ENCODE measurements around the gene CSNK2A3.

The CSNK2A3 gene

DNA sequence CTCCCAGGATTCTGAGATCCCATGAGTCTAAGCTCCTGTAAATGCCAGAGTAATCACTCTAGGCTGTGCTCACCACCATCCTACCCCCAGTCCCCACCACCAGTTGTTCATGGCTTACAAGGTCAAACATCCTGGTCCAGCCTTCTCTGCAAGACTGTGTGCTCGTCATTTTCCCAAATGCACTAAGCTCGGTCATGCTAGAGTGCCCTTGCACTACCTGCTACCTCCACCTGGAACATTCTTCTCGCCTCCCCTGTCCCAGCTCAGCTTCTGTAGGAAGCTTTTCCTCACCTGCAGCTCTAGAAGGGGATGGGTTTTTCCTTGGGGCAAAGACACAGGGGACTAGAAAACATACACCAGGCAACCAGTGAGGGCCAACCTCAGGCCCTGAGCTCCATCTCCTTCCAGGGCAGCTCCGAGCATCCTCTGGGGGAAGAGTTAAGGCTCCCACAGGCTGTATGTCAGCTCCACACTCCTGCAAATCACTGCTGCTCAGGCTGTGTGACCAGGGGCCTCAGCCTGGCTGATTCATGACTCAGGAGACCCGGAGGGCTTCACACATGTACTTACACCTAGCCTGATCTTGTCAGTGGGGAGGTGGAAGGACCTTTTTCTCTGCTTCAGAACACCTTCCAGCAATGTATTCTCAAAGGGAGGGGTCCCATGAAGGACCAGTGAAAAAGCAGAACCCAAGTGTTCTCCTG, 37.2 kb upstream of the CSNK2A3 start:
- H3K4me3 ChIP-seq (ENCODE audit: low read length): no peak overlapping the region
- peaks cover 14% of the 10 kb centered on the region; the same call in 1 of the 2 replicates for H3K4me1 ChIP-seq (ENCODE audit: insufficient read depth, low read length)
- WGBS: 89% methylated on average over 5 of the region's 5 CpGs
- H3K9me3 ChIP-seq (ENCODE audit: insufficient read depth, low read depth, low read length): no peaks in the 10 kb centered on the region
- H3K27ac ChIP-seq (ENCODE audit: low read depth, low read length): no peak overlapping the region
- no peaks in the 10 kb centered on the region for H3K36me3 ChIP-seq (ENCODE audit: insufficient read depth, low read length)
- no peaks in the 10 kb centered on the region for H3K27me3 ChIP-seq (ENCODE audit: insufficient read depth, low read length)
- no peak overlapping the region for H3K9ac ChIP-seq (ENCODE audit: low read depth, low read length)

DNA sequence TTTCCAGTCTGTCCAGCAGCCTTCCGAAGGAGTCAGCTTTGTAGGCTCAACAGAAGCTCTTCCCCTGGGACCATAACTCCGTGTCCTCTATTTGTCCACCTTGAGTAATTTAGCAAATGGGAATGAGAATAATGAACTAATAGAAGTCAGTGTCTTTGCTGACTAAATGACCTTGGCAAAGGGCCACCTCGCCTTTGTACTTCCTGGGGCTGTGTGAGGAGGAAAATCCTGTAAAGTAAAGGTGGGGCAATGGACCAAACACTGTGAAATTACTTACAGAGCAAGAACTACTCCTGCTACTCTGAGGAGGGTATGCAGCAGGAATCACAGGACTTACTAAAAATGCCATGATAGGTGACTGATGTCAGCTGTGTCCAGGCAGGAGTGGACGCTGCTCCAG, 36.2 kb upstream of the CSNK2A3 start:
- WGBS: 91% methylated on average over 4 of the region's 4 CpGs
- H3K4me1 ChIP-seq (ENCODE audit: insufficient read depth, low read length): peaks cover 14% of the 10 kb centered on the region; the same call in 1 of the 2 replicates
- H3K27me3 ChIP-seq (ENCODE audit: insufficient read depth, low read length): no peaks in the 10 kb centered on the region

DNA sequence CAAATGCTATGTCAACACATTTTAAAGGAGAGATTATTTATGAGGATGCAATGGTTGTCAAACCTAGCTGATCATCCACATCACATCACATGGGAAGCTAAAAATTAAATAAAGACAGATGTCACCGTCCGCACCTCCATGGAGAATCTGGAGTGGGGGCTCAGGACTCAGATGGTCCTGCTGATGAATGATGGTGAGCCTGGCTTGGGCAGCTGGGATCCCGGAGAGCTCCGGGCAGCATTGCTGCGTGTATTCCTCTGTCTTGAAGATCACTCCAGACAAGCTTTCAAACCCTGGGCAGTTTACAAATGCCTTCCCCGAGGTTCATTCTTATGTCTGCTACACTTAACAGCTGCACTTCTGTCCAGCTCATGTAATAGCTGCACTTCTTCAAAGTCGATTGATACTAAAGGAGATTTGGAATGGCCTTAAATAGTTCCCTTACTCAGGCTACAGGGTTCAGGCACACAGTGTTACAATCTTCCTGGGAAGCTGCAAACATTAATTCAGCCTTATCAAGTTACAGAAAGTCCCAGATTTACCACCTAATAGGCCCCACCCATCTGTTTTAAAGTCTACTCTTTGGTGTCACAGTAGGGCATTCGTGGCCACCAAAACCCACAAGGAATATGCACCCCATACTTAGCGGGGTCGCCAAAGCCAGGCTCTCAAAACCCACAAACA, 34.7 kb upstream of the CSNK2A3 start:
- no peaks in the 10 kb centered on the region for H3K27me3 ChIP-seq (ENCODE audit: insufficient read depth, low read length)
- H3K4me3 ChIP-seq (ENCODE audit: low read length): no peak overlapping the region
- no peaks in the 10 kb centered on the region for H3K36me3 ChIP-seq (ENCODE audit: insufficient read depth, low read length)
- H3K27ac ChIP-seq (ENCODE audit: low read depth, low read length): no peak overlapping the region
- 90% methylated on average over 10 of the region's 10 CpGs for WGBS
- H3K9me3 ChIP-seq (ENCODE audit: insufficient read depth, low read depth, low read length): no peaks in the 10 kb centered on the region
- H3K4me1 ChIP-seq (ENCODE audit: insufficient read depth, low read length): peaks cover 14% of the 10 kb centered on the region; the same call in 1 of the 2 replicates
- H3K9ac ChIP-seq (ENCODE audit: low read depth, low read length): no peak overlapping the region

More for the DNA sequence above, 36.2 kb upstream of the CSNK2A3 start:
- no peaks in the 10 kb centered on the region for H3K9me3 ChIP-seq (ENCODE audit: insufficient read depth, low read depth, low read length)
- H3K36me3 ChIP-seq (ENCODE audit: insufficient read depth, low read length): no peaks in the 10 kb centered on the region
- no peak overlapping the region for H3K4me3 ChIP-seq (ENCODE audit: low read length)
- H3K9ac ChIP-seq (ENCODE audit: low read depth, low read length): no peak overlapping the region
- no peak overlapping the region for H3K27ac ChIP-seq (ENCODE audit: low read depth, low read length)

DNA sequence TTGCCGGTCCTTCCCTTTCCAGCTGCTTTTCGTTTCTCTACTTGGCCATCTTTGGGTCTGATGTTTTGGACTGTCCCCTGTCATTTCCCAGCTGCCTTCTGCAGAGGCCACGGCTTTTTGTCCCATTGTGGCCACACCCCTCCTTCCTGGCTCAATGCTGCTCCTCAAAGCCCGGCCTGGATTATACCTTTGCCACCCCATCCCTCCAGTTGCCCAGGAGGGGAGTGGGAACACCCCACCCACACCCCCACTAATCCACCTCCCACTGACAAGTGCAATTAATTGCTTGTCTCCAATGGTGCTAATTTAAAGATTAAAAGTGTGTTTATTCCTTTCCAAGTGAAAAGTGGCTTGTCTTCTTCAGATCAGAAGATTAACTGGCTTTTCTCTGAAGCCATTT, 34.2 kb upstream of the CSNK2A3 start:
- no peaks in the 10 kb centered on the region for H3K27me3 ChIP-seq (ENCODE audit: insufficient read depth, low read length)
- peaks cover 14% of the 10 kb centered on the region; the same call in 1 of the 2 replicates for H3K4me1 ChIP-seq (ENCODE audit: insufficient read depth, low read length)
- H3K9ac ChIP-seq (ENCODE audit: low read depth, low read length): no peak overlapping the region
- H3K4me3 ChIP-seq (ENCODE audit: low read length): no peak overlapping the region
- no peak overlapping the region for H3K27ac ChIP-seq (ENCODE audit: low read depth, low read length)
- no peaks in the 10 kb centered on the region for H3K9me3 ChIP-seq (ENCODE audit: insufficient read depth, low read depth, low read length)
- WGBS: 72% methylated on average over 4 of the region's 4 CpGs
- no peaks in the 10 kb centered on the region for H3K36me3 ChIP-seq (ENCODE audit: insufficient read depth, low read length)

DNA sequence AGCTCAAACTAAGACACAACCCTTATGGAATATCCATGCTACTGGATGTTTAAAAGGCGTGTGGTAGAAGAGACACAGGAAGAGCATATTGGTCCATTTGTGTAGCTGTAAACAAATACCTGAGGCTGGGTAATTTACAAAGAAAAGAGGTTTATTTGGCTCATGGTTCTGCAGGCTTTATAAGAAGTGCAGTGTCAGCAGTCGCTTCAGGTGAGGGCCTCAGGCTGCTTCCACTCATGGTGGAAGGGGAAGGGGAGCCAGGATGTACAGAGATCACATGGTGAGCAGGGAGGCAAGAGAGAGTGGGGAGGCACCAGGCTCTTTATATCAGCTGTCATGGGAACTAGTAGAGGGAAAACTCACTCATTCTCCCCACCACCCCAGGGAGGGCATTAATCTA, 31.8 kb upstream of the CSNK2A3 start:
- Histone ChIP-seq H3K4me3 (ENCODE audit: low read length) (no peak overlapping the region), H3K27me3 (ENCODE audit: insufficient read depth, low read length) (no peaks in the 10 kb centered on the region), H3K9me3 (ENCODE audit: insufficient read depth, low read depth, low read length) (no peaks in the 10 kb centered on the region), H3K4me1 (ENCODE audit: insufficient read depth, low read length) (peaks cover 14% of the 10 kb centered on the region; the same call in 1 of the 2 replicates), H3K9ac (ENCODE audit: low read depth, low read length) (no peak overlapping the region), H3K36me3 (ENCODE audit: insufficient read depth, low read length) (no peaks in the 10 kb centered on the region), H3K27ac (ENCODE audit: low read depth, low read length) (no peak overlapping the region)
- 92% methylated on average over 2 of the region's 2 CpGs for WGBS

DNA sequence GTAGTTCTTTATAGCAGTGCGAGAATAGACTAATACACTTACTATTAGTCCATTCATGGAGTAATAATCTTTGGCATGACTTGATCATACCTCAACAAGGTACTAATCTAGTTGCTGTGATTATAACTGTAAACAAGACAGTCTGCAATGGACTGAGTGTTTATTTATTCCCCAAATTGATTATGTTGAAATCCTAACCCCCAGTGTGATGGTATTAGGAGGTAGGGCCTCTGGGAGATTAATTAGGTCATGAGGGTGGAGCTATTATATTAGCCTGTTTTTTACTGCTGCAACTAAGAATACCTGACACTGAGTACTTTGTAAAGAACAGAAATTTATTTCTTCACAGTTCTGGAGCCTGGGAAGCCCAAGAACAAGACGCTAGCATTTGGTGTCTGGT, 30.9 kb upstream of the CSNK2A3 start:
- H3K4me1 ChIP-seq (ENCODE audit: insufficient read depth, low read length): peaks cover 14% of the 10 kb centered on the region; the same call in 1 of the 2 replicates
- H3K36me3 ChIP-seq (ENCODE audit: insufficient read depth, low read length): no peaks in the 10 kb centered on the region
- no peak overlapping the region for H3K4me3 ChIP-seq (ENCODE audit: low read length)
- no peak overlapping the region for H3K9ac ChIP-seq (ENCODE audit: low read depth, low read length)
- H3K27ac ChIP-seq (ENCODE audit: low read depth, low read length): no peak overlapping the region
- no peaks in the 10 kb centered on the region for H3K27me3 ChIP-seq (ENCODE audit: insufficient read depth, low read length)
- WGBS: 88% methylated on average over 2 of the region's 2 CpGs
- H3K9me3 ChIP-seq (ENCODE audit: insufficient read depth, low read depth, low read length): no peaks in the 10 kb centered on the region

DNA sequence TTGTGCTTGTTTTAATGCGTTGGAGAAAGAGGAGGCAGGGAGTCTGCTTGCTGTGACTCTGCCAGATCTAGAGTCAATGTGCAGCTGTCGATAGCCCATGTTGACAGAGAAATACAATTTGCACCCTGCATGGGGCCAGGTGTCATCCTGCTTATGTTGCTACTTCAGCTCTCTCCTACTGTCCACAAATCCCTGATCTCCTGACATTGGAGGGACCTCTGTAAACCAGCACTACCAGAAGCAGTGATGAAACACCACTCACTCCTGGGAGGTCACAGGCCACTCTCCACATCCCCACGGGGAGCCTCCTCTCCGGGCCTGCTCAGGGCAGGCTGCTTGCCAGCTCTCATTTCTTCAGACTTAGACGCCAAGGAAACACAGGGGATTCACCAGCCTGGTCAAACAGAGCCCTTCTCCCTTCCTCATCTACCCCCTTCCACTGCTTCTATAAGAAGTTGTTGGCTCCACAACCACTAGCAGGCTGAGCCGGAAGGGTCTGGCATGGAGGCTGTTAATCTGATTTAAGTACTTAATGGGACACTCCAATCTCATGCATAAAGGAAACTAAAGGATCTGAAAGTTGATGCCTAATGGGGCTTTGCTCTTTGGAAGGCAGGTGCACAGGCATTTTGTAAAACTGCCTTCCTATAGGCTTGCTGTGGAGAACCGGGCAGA, 29.9 kb upstream of the CSNK2A3 start:
- no peak overlapping the region for H3K9ac ChIP-seq (ENCODE audit: low read depth, low read length)

DNA sequence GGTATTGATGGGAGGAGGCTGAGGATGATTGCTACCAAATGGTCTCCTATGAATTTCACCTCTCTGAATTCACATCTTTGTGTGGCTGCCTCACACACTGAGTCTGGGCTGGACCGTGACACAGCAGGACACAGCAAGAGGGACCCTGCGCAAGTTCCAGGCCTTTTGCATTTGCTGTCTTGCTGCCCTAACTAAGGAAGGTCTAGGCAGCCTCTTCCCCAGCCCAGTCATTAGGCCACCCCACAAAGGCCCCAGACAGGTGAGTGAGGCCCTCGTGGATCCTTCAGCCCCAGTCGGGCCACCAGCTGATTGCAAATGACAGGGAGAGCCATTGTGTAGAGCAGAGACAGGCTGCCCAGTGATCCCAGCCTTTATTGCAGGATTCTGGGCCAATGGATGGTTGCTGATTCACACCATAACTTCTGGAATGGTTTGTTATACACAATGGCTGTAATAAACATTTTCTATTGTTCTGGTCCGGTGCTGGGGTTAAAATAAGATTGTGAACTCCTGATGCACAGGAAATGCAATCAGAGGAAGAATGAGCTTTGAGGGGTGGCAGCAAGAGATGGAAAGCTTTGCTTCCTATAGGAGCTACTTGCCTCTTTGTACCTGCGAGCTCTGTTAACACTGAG, 28.5 kb upstream of the CSNK2A3 start:
- 91% methylated on average over 6 of the region's 6 CpGs for WGBS
- Histone ChIP-seq H3K9me3 (ENCODE audit: insufficient read depth, low read depth, low read length) (no peaks in the 10 kb centered on the region), H3K9ac (ENCODE audit: low read depth, low read length) (no peak overlapping the region), H3K4me3 (ENCODE audit: low read length) (no peak overlapping the region), H3K27ac (ENCODE audit: low read depth, low read length) (no peak overlapping the region), H3K27me3 (ENCODE audit: insufficient read depth, low read length) (no peaks in the 10 kb centered on the region), H3K36me3 (ENCODE audit: insufficient read depth, low read length) (no peaks in the 10 kb centered on the region), H3K4me1 (ENCODE audit: insufficient read depth, low read length) (peaks cover under 1% of the 10 kb centered on the region; the same call in 1 of the 2 replicates)

More for the DNA sequence above, 29.9 kb upstream of the CSNK2A3 start:
- H3K9me3 ChIP-seq (ENCODE audit: insufficient read depth, low read depth, low read length): no peaks in the 10 kb centered on the region
- H3K36me3 ChIP-seq (ENCODE audit: insufficient read depth, low read length): no peaks in the 10 kb centered on the region
- no peak overlapping the region for H3K4me3 ChIP-seq (ENCODE audit: low read length)
- no peak overlapping the region for H3K27ac ChIP-seq (ENCODE audit: low read depth, low read length)
- peaks cover 14% of the 10 kb centered on the region; the same call in 1 of the 2 replicates for H3K4me1 ChIP-seq (ENCODE audit: insufficient read depth, low read length)
- WGBS: 85% methylated on average over 7 of the region's 7 CpGs
- H3K27me3 ChIP-seq (ENCODE audit: insufficient read depth, low read length): no peaks in the 10 kb centered on the region

DNA sequence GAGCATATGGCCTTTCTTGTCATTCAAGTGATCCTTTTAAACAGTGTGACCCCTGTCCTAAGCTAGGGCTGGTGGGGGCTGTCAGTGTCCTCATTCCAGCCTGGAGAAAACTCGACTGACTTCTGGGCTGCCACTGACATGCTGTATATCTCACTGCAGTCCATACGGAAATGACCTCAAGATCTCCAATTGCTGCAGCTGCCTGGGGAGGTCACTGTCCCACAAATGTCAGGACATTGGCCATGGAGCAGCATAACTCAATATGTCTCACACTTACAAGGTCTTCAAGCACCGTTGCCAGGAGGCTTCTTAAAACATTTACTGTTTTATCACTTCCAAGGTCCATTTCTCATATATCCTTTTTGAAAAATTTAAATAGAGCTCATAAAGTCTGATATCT, 27.8 kb upstream of the CSNK2A3 start:
- 83% methylated on average over 3 of the region's 3 CpGs for WGBS
- H3K4me3 ChIP-seq (ENCODE audit: low read length): no peak overlapping the region
- H3K27me3 ChIP-seq (ENCODE audit: insufficient read depth, low read length): no peaks in the 10 kb centered on the region
- H3K36me3 ChIP-seq (ENCODE audit: insufficient read depth, low read length): no peaks in the 10 kb centered on the region
- no peak overlapping the region for H3K27ac ChIP-seq (ENCODE audit: low read depth, low read length)
- no peaks in the 10 kb centered on the region for H3K4me1 ChIP-seq (ENCODE audit: insufficient read depth, low read length)
- no peaks in the 10 kb centered on the region for H3K9me3 ChIP-seq (ENCODE audit: insufficient read depth, low read depth, low read length)
- no peak overlapping the region for H3K9ac ChIP-seq (ENCODE audit: low read depth, low read length)

DNA sequence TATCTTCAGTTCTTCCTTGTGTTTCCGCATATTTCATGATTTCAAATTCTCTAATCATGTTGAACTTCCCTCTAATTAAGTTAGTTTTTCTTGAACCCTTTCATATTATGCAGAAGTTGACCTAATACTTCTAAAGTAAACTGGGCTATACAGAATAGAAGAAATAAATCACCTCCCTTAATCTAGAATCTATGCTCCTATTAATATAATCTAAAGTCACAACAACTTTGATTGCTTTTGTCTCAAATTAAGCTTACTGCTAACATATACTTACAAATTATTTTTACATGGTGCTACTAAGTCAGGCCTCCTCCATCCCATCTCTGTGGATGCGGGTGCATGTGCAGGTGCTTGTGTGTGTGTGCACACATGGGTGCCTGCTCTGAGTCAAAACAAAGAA, 27.3 kb upstream of the CSNK2A3 start:
- Histone ChIP-seq H3K9me3 (ENCODE audit: insufficient read depth, low read depth, low read length) (no peaks in the 10 kb centered on the region), H3K4me3 (ENCODE audit: low read length) (no peak overlapping the region), H3K36me3 (ENCODE audit: insufficient read depth, low read length) (no peaks in the 10 kb centered on the region), H3K27me3 (ENCODE audit: insufficient read depth, low read length) (no peaks in the 10 kb centered on the region), H3K9ac (ENCODE audit: low read depth, low read length) (no peak overlapping the region), H3K27ac (ENCODE audit: low read depth, low read length) (no peak overlapping the region), H3K4me1 (ENCODE audit: insufficient read depth, low read length) (no peaks in the 10 kb centered on the region)
- WGBS: 96% methylated on average over 2 of the region's 2 CpGs

DNA sequence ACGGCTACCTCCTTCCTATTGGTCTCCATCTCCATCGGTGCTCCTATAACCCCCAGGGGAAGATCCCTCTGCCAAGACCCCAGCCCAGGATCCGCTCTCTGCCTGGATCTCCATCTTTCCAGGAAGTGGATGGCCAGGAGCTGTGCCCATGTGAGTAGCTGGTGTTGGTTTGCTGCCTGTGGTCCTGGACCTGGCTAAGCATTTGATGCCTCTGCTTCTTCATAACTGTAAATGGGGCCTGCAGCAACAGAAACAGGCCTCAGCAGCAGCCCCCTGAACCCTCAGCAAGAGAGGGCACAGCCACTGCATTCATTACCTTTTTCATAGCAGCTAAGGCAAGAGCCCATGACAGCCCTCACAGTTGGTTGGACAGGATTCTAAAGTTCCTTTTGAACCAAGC, 26.6 kb upstream of the CSNK2A3 start:
- no peak overlapping the region for H3K4me3 ChIP-seq (ENCODE audit: low read length)
- H3K27me3 ChIP-seq (ENCODE audit: insufficient read depth, low read length): no peaks in the 10 kb centered on the region
- WGBS: 89% methylated on average over 3 of the region's 3 CpGs
- no peaks in the 10 kb centered on the region for H3K9me3 ChIP-seq (ENCODE audit: insufficient read depth, low read depth, low read length)
- no peak overlapping the region for H3K9ac ChIP-seq (ENCODE audit: low read depth, low read length)
- H3K27ac ChIP-seq (ENCODE audit: low read depth, low read length): no peak overlapping the region
- H3K36me3 ChIP-seq (ENCODE audit: insufficient read depth, low read length): no peaks in the 10 kb centered on the region
- no peaks in the 10 kb centered on the region for H3K4me1 ChIP-seq (ENCODE audit: insufficient read depth, low read length)

Measured in HUES64 (cell line).